HG03457 (cell line): Measurements from ENCODE around the gene TP53RK.
"Not testable (repeated sequence)": the region's sequence is repeated elsewhere in the genome, so short reads cannot be mapped to it uniquely, and the experiment has no call there.

Experiments
- ATAC-seq: cut with Tn5 transposase; IDR thresholded peaks from one replicate; pipeline ENCODE4 v1.9.1; 2021; ENCODE audit warnings: moderate number of reproducible peaks; ENCODE audit not compliant: unreplicated experiment

The TP53RK gene

DNA sequence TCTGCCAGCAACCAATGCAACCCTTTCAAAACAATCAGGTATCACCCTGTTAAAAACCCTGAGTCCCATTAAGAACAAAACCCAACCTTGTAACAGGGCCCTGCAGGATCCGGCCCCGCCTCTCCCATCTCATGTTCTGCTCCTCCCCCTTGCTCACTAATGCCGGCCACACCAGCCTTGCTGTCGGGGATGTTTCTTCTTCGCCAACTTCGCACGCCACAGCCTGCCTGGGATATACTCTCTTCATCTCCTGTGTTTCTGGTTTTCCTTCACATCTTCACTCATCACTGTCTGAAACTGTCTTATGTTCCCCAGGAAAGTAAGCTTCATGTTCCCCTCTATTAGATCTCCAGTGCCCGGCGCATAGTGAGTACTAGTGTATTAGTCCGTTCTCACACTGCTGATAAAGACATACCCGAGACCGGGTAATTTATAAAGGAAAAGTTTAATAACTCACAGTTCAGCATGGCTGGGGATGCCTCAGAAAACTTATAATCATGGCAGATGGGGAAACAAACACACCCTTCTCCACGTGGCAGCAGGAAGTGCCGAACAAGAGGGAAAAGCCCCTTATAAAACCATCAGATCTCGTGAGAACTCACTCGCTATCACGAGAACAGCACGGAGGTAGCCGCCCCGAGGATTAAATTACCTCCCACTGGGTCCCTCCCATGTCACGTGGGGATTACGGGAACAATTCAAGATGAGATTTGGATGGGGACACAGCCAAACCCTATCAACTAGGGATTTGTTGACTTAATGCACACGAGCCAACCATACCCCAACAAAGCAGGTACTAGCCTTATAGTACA lies 5.1 kb downstream of the TP53RK start:
- no peak for ATAC-seq

DNA sequence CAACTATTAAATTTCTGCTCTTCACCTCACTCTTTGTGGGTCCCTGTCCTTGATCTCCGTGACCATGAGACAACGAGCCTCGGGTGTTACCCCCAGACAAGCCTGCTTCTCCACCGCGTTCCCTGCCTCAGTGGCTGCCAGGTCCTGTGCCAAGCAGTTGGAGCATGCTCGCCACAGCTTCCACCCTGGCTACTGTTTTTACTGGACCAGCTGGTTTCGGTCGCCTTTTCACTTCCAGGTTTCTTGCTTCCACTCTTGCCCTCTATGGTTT lies 5.6 kb downstream of the TP53RK start:
- no peak for ATAC-seq

DNA sequence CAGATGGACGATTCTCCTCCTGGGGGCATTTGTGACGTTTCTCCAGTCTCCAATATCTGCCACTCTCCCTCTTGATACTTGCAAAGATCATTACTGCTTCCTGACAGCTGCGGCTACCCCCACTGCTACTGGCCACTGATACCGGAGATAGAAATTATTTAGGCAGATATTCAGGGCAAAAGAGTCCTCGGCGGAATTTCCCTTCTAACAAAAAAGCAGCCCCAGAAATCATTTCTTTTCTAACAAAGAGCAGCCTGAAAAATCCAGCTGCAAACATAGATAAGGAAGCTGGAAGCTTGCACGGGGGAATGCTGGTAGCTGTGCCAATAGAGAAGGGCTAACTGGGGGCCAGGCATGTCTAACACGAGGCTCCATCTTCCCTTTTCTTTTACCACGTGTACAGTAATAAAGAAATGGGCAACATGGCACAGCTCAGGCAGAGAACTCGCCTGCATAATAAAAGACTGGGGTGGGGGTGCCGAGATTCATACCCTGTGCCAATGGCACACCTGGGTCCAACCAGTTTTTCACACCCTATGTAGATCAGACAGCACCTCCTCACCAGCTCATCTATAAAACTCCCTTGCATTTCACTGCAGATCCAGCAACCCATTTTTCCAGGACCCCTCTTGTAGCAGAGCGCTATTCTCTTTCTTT lies 6.1 kb downstream of the TP53RK start:
- ATAC-seq, result no peak

DNA sequence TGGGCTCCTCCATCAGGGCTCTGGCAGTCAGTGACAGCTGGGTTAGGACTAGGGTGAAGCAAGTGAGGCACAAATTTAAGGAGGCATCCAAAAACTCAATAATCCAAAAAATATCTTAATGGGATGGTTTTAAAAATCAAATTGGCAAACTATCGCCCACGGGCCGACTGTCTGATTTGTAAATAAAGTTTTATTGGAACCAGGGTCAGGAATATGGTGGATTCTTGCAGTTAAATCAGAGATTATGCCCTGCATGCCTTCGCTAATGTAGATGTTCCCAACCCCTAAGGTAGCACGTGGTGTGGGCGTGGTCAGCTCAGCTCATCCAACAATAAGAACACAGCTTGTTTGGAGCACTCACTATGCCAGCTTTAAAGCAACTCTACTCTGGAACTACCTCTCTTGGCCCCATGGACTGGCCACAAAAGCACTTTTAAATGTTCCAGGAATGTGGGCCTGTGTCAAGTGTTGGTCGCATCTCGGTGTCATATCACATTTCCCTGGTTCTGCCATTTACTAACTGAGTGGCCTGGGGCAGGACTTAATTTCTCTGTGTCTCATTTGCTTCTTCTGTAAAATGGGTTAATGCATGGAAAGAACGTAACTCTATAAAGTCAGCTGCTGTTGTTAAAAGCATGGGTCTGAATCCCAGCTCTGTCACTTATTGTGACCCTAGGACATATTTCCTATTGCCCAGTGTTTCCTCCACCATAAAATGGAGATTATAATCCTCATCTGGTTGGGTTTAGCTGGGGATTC lies 7.0 kb downstream of the TP53RK start:
- no peak for ATAC-seq

DNA sequence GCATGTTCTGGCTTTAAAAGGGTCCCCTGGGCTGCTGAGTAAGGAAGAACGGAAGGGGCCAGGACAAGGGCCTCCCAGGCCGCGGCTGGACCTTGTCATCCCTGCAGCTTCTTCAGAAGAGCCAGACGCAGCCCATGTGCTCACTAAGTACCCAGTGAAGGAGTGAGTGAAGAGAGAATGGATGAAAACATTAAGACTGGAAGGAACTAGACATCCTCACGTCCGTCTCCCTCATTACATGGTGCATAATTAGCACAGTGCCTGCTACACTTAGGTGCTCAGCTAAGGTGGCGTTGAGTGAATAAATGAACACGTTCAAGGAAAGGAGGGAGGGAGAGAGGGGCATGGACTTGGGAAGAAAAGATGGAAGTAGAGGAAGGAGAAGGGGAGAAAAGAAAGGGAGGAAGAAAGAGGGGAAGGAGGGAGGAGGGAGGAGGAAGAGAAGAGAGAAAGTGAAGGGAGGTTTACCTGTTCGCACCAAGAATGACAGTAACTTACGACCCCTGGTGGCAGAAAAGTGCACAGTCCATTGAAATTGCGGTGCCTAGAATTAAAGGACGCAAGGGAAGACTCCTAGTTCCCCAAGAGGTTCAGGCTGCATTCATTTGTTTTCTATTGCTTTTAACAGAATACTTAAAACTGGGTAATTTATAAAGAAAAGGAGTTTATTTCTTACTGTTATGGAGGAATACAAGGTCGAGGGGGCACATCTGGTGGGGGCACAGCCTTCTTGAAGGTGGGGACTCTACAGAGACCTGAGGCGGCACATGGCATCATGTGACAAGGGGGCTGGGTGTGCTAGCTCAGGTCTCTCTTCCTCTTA lies 8.0 kb downstream of the TP53RK start:
- ATAC-seq, result no peak

DNA sequence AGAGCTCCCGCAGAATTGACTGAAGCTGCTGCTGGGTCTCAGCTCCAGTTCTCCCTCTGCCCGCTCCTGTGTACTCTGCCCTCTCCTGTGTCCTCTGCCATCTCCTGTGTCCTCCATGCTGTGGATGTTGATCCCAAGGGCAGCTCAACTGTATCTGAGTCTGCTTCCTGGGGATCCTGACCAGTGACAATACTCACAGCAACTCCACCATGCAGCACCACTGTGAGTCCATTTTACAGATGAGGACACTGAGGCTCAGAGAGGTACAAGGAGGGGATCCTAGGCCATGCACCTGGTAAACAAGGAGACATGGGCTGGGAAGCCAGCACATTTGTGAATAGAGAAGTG lies 8.6 kb downstream of the TP53RK start:
- ATAC-seq, result no peak

DNA sequence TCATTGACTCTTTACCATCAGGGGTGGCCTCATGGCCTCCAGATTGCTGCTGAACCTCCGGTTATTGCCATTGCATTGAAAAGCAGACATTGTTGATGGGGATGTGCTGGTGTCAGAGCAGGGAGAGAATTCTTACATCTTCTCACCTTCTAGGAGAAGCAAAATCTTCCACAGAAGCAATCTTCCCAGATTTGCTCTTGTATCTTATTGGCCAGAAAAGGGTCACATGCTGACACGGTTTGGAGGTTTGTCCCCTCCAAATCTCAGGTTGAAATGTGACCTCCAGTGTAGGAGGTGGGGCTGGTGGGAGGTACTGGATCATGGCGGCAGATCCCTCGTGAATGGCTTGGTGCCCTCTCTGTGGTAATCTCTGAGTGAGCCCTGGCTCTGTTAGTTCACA lies 10.7 kb downstream of the TP53RK start:
- no peak for ATAC-seq

DNA sequence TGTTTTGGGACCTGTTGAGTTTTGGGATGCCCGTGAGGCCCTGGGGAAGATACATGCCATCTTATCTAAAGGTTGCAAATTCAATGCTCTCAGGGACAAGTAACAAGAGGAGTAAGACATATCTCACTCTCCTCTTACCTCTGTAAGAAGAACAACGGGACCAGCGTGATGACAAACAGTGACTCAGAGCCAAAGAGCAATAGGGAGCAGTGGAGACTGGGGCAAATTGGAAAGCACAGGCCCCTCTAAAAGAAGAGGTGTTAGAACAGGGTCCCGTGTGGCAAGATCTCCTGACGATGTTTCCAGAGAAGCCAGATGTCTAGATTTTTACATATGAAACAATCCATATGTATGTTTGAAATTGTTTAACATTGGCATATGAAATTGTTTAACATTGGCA lies 11.6 kb downstream of the TP53RK start:
- no peak for ATAC-seq

DNA sequence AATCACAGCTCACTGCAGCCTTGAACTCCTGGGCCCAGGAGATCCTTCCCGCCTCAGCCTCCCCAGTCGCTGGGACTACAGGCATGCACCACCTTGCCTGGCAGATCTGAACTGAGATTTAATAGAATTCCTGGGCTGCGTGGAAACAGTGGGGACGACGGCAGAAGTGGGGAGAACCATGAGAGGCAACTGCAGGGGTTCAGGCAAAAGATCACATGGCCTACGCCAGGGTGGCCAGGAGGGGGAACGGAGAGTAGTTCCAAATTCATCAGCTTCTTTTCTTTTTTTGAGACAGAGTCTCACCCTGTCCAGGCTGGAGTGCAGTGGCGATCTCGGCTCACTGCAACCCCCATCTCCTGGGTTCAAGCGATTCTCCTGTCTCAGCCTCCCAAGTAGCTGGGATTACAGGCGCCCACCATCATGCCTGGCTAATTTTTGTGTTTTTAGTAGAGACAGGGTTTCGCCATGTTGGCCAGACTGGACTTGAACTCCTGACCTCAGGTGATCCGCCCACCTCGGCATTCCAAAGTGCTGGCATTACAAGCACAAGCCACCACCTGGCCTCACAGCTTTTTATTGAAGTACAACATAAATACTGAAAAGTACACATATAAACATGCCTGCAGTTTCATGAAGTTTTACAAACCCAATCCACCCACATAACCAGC lies 12.5 kb downstream of the TP53RK start:
- not testable (repeated sequence) for ATAC-seq

DNA sequence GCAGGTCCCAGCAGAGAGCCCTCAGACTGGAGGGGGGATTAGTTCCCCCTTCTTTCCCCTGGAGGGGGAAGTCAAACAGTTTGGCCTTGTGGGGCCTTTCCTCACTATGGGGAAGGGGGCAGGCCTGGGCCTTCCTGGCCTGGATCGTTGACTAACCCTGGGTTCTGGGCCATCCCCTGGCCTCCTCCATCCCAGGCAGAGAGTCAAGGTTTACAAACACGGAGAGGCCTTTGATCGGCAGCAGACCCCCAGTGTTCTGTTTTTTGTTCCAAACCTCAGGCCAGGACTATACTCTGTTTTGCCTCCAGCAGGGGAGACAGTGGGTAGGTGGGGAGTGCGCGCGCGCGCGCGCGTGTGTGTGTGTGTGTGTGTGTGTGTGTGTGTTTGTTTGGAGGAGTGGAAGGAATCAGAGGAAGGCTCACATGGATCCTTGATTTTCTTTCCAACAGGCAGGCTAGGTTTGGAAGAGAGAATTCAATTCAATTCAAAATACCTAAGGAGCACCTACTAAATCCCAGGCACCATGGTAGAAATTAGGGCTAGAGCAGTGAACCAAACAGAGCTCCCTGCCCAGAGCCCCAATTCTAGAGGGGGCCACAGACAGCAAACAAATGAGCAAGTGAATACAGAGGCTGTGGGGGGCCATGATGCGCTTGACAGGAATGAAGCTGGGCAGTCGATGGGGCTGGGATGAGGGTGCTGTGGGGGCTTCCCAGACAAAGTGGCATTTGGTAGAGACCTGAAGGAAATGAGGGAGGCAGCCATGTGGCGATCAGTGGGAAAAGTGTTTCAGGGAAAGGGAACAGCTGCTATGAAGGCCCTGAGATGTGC lies 14.8 kb downstream of the TP53RK start:
- ATAC-seq, result no peak

DNA sequence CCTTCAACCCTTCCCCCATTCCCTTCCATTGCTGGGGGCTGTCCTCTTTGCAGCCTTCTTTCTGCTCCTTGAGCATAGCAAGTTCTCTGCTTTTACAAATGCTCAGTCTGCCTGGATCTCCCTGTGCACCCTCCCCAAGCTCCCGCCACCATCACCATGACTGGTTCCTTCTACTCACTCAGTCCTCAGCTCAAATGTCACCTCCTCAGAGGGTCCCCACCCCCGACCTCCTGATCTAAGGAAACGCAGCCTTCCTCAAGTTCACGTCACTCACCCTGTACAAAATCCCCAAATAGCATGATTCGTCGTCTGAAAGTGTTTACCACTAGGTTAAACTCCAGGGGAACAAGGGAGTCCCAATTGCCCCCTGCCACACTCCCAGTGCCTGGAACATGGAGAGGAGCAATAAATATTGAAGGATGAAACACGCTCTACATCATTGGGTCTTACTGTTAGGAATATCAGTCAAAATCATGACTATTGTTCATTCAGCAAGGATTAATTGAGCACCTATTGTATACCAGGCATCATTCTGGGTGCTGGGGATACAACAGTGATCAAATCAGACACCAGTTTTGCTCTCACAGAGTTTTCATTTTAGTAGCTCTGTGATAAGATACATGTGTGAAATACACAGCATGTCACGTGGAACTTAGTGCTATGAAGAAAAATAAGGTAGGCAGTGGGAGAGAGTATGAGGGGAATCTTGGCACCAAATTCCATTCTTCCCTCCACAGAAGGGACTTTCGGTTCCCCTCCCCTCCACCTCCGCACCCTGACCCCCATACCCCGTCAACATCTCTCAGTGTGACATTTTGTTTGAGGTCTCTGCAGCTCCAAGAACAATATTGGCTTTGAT lies 15.6 kb downstream of the TP53RK start:
- ATAC-seq, result no peak

DNA sequence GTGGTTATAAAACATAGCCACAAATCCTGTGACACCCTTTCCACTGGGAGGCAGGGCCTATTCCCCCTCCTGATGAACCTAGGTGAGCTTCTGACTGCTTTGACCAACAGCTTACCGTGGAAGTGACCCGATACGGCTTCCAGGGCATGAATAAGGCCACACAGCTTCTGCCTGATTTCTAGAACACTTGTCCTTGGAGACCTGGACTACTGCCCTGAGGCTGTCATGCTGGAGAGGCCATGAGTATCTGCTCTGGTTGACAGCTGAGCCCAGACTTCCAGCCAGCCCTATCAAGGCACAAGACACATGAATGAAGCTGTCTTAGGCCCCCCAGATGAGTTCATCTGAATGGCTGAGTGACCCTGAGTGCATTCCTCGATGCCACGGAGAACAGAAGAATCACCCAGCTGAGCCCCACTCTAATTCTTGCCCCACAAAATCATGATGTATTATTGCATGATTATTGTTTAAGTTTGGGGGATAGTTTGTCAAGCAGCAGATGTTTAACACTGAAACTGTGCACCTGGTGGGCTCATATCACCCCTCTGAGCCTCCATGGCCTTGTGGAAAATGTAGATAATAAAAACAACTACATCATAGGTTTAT lies 16.6 kb downstream of the TP53RK start:
- ATAC-seq, result no peak

DNA sequence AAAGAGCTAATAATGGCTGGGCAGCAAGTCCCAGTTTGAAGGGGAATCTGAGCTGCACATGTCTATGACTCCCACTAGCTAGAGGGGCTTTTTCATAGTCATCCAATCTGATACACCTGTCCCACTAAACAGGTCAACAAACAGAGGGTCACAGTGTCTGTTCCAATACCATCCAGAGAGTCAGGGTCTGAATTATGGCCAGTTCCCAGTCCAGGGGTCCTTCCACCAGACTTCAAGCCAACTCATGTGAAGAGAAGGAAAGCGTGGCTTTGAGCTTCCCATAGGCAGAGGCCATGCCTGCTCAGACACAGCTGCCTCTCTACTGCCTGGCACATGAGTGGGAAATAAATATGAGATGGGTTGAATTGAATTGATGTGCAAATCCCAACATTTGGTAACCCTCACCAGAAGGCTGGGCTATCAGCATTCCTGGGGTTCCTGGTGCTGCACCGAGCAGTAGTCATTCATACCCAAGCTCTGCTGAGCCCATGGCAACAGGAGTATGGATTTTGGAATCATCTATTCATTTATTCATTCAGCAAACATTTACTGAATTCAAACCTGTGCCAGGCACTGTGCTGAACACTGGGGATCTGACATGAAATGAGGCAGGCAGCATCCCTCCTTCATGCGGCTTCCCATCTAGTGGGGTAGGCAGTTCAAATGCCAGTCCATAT lies 17.2 kb downstream of the TP53RK start:
- no peak for ATAC-seq

DNA sequence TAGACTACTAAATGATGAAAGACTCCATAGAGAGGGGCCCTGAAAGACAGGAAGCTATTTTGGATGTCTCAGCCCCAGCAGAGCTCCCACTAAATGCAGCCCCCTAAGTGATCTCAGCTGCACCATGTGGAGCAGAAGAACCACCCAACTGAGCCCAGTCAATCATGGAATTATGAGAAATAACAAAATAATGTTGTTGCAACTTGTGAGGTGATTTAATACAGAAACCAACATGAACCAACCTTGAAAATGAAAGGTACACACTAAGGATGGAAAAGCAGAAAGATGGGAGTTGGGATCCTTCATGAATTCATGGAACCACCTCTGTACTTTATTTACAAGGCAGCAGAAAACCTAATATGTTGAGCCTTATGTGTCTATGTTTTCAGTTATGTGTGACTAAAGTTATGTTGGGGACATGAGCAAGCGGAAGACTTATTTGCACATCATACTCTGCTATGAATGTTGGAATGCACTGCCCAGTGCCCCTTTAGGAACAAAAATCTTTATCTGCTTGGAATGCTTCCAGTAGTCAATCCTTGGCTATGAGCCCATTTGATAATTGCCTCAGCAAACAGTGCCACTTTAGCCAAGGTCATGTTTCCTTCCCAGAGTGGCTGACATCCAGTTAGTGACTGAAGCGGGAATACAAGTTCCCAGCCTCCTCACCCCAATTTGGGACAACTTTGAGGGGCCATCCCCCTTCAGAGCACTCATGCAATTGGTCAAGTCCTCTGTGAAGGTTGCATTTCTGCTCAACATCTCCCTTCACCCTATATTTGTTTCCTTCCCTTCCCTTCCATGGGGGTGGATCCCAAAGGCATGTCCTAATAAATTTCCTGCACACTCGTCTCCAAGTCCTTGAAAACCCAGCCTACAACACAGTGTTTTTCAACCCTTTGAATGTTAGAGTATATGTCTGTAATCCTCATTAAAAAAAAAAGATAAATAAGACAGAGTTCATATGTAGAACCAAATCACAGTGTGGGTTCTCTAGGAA lies 18.4 kb downstream of the TP53RK start:
- no peak for ATAC-seq

DNA sequence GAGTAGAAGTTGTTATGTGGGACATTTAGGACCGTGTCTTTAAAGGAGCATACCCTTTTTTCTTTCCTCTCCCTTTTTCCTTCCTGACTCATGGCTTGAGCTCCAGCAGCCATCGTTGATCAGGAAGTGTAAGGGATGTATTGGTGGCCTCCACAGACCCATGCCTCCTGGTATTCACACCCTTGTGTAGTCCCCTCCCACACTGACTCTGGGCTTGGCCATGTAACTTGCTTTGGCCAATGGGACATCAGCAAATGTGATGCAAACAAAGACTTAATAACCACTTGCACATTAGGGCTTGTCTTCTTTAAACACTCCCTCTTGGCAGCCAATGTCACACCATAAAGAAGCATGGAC lies 19.0 kb downstream of the TP53RK start:
- no peak for ATAC-seq

DNA sequence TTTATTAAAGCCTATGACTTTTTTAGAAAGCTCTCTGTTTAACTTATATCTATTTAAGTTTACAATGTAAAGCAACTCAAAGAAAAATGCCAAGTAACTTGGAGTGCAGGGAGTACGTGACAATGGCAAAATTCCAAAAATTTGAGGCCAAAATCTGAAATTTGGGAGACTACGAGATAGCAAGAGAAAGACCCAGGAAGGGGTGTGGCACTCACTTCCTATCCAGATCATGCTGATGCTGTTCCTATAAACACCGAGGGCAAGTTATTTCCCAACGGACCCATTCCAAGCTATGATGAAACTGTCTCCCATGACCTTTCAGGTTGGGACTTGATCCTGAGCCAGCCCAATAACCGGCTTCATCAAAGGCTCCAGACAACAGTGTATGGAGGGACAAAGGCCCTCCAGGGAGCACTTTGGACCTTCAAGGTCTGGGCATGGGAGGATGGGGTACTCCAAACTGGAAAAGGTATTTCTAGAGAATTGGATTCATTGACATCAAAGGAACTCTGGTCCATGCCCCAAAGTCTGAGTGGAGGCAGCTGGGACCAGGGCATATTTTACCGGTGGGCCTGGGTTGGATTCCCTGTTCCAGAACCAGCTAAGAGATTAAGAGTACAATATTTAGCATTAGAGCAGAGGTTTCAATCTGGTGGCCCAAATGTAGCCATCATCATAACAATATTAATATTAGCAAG lies 22.3 kb downstream of the TP53RK start:
- ATAC-seq, result no peak
